Measurements from ENCODE around the gene PLEKHJ1. TPM values are rescaled to one million over a fixed set of nuclear protein-coding genes. Genes with fewer than 3 reads are reported as not detected.
"Not testable (repeated sequence)": the region's sequence is repeated elsewhere in the genome, so short reads cannot be mapped to it uniquely, and the experiment has no call there.

PLEKHJ1 gene
- total RNA-seq, 1 donor from 2014 or later = 104 TPM

DNA sequence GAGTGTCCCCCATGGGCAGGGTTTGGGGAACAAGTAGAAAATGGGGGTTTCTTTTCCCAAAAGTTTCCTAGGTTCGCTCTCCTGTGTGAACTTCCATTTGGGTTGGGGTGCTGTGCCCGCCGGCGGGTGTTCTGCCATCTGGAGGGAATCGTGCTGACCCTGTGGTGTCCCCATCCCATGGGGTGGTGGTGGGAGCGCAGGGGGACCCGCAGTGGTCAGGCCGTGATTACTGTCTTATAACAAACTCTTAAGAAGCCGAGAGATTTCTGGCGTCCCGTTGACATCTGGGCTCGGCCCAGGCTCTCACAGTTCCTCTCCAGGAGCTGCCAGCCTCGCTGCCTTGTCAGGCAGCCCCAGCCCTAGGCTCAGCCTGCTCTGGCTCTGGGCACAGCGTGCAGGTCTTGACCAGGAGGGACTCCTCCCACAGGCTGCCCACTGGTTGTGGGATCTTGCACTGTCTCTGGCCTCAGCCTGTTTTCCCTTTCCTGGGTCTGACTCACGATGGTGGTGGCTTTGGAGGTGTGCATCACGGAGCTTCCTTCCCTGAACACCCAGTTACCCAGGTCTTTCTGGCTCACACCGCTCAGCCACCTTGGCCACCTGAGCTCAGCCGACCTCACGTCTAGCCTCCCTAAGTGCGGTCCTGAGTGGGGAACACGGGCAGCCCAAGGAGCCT is 34.5 kb downstream of the PLEKHJ1 start:
- Histone ChIP-seq H3K36me3 (ENCODE audit: control insufficient read depth, insufficient read depth, low read length) (peaks cover 2% of the 10 kb centered on the region), H3K27me3 (ENCODE audit: control insufficient read depth, insufficient read depth, low read length) (no peaks in the 10 kb centered on the region), H3K4me3 (ENCODE audit: low read depth, low read length) (no peak overlapping the region)
- TF ChIP-seq, protein P1, sequence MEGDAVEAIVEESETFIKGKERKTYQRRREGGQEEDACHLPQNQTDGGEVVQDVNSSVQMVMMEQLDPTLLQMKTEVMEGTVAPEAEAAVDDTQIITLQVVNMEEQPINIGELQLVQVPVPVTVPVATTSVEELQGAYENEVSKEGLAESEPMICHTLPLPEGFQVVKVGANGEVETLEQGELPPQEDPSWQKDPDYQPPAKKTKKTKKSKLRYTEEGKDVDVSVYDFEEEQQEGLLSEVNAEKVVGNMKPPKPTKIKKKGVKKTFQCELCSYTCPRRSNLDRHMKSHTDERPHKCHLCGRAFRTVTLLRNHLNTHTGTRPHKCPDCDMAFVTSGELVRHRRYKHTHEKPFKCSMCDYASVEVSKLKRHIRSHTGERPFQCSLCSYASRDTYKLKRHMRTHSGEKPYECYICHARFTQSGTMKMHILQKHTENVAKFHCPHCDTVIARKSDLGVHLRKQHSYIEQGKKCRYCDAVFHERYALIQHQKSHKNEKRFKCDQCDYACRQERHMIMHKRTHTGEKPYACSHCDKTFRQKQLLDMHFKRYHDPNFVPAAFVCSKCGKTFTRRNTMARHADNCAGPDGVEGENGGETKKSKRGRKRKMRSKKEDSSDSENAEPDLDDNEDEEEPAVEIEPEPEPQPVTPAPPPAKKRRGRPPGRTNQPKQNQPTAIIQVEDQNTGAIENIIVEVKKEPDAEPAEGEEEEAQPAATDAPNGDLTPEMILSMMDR (IDR thresholded peaks at IDR 0.05; ENCODE audit: insufficient read depth, low read length, poor library complexity, severe bottlenecking) = no peak
- no peak for DNase-seq (ENCODE audit: low read depth)

DNA sequence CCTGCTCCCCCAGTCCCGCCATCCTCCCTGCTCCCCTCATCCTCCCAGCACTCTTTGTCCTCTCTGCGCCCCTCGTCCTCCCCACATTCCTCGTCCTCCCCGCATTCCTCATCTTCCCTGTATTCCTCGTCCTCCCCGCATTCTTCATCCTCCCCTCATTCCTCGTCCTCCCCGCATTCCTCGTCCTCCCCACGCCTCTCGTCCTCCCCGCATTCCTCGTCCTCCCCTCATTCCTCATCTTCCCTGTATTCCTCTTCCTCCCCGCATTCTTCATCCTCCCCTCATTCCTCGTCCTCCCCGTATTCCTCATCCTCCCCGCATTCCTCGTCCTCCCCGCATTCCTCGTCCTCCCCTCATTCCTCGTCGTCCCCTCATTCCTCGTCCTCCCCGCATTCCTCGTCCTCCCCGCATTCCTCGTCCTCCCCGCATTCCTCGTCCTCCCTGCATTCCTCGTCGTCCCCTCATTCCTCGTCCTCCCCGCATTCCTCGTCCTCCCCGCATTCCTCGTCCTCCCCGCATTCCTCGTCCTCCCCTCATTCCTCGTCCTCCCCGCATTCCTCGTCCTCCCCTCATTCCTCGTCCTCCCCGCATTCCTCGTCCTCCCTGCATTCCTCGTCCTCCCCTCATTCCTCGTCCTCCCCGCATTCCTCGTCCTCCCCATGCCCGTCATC is 35.4 kb downstream of the PLEKHJ1 start:
- not testable (repeated sequence) for DNase-seq (ENCODE audit: low read depth); H3K4me3 ChIP-seq (ENCODE audit: low read depth, low read length); H3K27me3 ChIP-seq (ENCODE audit: control insufficient read depth, insufficient read depth, low read length); H3K36me3 ChIP-seq (ENCODE audit: control insufficient read depth, insufficient read depth, low read length)

DNA sequence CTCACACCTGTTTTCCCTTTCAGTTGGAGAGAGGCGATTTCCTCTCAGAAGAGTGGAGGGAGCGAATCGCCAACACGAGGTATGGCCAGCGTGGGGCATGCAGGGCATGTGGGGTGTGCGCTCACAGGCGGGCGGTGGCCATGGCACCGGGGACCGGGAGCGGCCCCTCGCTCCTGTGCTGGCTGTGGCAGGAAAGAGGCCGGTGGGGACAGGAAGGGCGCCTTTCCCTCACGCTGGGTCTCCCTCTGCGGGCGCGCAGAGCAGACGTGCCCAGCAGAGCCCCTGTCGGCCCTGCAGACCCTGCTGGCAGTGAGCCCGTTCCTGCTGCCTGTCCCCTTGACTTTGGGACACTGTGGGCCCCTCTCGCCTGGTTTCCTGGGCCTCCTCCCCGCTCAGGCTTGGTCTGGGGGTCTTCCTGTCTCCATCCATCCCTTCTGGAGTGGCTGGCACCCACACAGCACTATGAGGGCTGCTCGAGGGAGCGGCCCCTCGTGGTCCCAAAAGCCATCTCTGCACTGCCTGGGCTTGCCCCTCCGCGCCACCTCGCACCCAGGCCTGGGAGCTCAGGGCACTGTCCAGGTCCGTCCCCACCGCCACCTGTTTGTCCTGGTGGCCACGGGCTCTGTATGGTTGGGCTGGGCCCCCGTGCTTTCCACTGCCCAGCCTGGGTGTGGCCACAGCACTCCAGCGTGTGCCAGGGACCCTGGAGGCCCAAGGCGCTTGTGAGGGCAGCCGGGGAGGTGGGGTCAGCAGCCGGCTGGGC is 36.1 kb downstream of the PLEKHJ1 start:
- TF ChIP-seq, protein P1 (IDR thresholded peaks at IDR 0.05; ENCODE audit: insufficient read depth, low read length, poor library complexity, severe bottlenecking) = no peak
- peaks cover 2% of the 10 kb centered on the region for H3K36me3 ChIP-seq (ENCODE audit: control insufficient read depth, insufficient read depth, low read length)
- H3K4me3 ChIP-seq (ENCODE audit: low read depth, low read length) = no peak overlapping the region
- H3K27me3 ChIP-seq (ENCODE audit: control insufficient read depth, insufficient read depth, low read length) = no peaks in the 10 kb centered on the region
- no peak for DNase-seq (ENCODE audit: low read depth)

DNA sequence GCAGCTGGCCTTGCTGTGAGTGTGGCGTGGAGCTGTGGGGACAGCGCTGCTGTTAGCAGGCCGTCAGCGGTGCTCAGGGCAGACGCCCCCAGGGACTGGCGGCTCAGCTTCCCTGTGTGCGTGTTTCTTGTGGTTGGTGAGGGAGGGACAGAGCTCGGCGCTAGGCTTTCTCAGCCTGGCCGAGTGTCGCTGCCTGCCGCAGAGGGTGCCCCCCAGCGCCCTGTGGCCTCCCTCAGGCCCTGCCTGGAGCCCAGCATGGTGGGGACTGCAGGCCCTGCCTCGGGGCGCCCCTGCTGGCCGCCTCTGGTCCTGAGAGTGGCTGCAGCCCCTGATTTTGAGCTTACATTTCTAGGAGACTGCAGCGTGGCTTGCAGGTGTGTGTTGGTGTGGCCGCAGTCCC is 36.9 kb downstream of the PLEKHJ1 start:
- H3K36me3 ChIP-seq (ENCODE audit: control insufficient read depth, insufficient read depth, low read length) = peaks cover 3% of the 10 kb centered on the region
- no peaks in the 10 kb centered on the region for H3K27me3 ChIP-seq (ENCODE audit: control insufficient read depth, insufficient read depth, low read length)
- TF ChIP-seq, protein P1 (IDR thresholded peaks at IDR 0.05; ENCODE audit: insufficient read depth, low read length, poor library complexity, severe bottlenecking) = peak; percentile 31
- no peak for DNase-seq (ENCODE audit: low read depth)
- H3K4me3 ChIP-seq (ENCODE audit: low read depth, low read length) = no peak overlapping the region

DNA sequence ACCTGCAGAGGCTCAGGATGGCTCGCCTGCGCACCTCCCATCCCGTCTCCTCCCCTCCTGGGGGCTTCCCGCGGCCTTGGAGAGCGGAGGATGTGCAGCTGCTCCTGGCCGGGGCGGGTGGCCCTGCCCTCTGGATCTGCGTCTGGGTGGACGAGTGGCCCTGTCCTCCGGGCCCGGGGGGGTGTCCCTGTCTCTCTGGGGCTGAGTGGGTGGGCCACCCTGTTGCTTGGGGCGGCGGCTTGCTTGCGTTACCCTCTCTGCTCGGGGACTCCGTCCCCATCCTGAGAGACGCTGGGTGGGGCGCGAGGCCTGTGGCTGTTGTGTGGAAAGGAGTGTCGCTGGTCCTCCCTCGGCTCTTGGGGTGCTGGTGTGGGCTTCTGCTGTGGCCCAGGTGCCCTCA is 37.8 kb downstream of the PLEKHJ1 start:
- H3K27me3 ChIP-seq (ENCODE audit: control insufficient read depth, insufficient read depth, low read length) = no peaks in the 10 kb centered on the region
- no peak overlapping the region for H3K4me3 ChIP-seq (ENCODE audit: low read depth, low read length)
- H3K36me3 ChIP-seq (ENCODE audit: control insufficient read depth, insufficient read depth, low read length) = peaks cover 2% of the 10 kb centered on the region
- TF ChIP-seq, protein P1 (IDR thresholded peaks at IDR 0.05; ENCODE audit: insufficient read depth, low read length, poor library complexity, severe bottlenecking) = no peak
- no peak for DNase-seq (ENCODE audit: low read depth)

DNA sequence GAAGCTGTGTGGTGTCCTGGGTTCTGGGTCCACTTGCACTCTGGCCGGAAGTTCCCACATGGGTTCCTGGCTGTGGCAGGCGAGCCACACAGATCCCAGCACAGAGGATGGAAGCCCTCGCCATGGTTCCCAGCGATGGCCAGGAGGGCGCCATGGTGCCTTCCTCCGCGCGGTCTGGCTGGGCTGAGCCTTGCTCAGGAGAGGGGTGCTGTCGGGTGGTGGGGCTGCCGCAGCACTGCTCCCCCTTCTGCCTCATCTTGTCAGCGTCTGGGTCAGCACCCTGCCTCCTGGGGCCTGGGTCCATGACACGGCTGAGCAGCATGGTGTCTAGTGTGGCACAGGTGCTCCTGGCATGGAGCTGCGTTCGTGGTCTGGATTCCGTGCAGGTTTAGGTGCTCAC is 38.9 kb downstream of the PLEKHJ1 start:
- H3K36me3 ChIP-seq (ENCODE audit: control insufficient read depth, insufficient read depth, low read length) = peaks cover 2% of the 10 kb centered on the region
- H3K4me3 ChIP-seq (ENCODE audit: low read depth, low read length) = no peak overlapping the region
- H3K27me3 ChIP-seq (ENCODE audit: control insufficient read depth, insufficient read depth, low read length) = no peaks in the 10 kb centered on the region
- TF ChIP-seq, protein P1 (IDR thresholded peaks at IDR 0.05; ENCODE audit: insufficient read depth, low read length, poor library complexity, severe bottlenecking) = no peak
- no peak for DNase-seq (ENCODE audit: low read depth)

Data from kidney epithelial cell (primary cell).